Naive thymus-derived CD4-positive, alpha-beta T cell (primary cell): ENCODE data around the gene ARHGAP5. TPM values are rescaled to one million over a fixed set of nuclear protein-coding genes. Genes with fewer than 3 reads are reported as not detected.

Source experiments
- ATAC-seq: fragments of 150-1000 bp; cut with Tn5 transposase; 2 replicates; pipeline ENCODE4 v1.10.0; 2021; ENCODE audit warnings: mild to moderate bottlenecking, moderate library complexity
- CTCF ChIA-PET: fragments of 350-600 bp; sonication (Branson Sonifier 250); formaldehyde crosslinking; loops from one replicate; lab custom pipeline; 2021; ENCODE audit warnings: antibody characterized with exemption; lab: Charles Lee
- POLR2A ChIA-PET: fragments of 350-600 bp; sonication (Branson Sonifier 250); formaldehyde crosslinking; loops from one replicate; lab custom pipeline; 2021; ENCODE audit warnings: antibody characterized with exemption, inconsistent platforms; lab: Charles Lee
- DNase-seq, 9 donors: peaks; one replicate each; pipeline versions ENCODE4 v3.0.0 to v3.0.0-alpha.2; 2020 to 2022; ENCODE audit warnings: mixed read lengths in 1 of 9
- H3K27ac ChIP-seq: one replicate; pipeline ENCODE4 v1.7.0; 2013; ENCODE audit warnings: mild to moderate bottlenecking, low read depth, low read length, moderate library complexity
- H3K27me3 ChIP-seq, 2 donors: one replicate each; pipeline ENCODE4 v1.7.0; 2013; ENCODE audit warnings: low read length in 2 of 2, mild to moderate bottlenecking in 2 of 2, moderate library complexity in 2 of 2; ENCODE audit not compliant: control insufficient read depth in 2 of 2, insufficient read depth in 2 of 2
- H3K36me3 ChIP-seq, 3 experiments: 1 replicate in 2 of 3; 2 replicates in 1 of 3; pipeline ENCODE4 v1.7.0; 2013; ENCODE audit warnings: low read length in 3 of 3, mild to moderate bottlenecking in 3 of 3, moderate library complexity in 1 of 3; ENCODE audit not compliant: insufficient read depth in 3 of 3, control insufficient read depth in 2 of 3
- H3K4me1 ChIP-seq, 2 donors: one replicate each; pipeline ENCODE4 v1.7.0; 2013; ENCODE audit warnings: low read length in 2 of 2, mild to moderate bottlenecking in 2 of 2, moderate library complexity in 1 of 2; ENCODE audit not compliant: control insufficient read depth in 2 of 2, insufficient read depth in 2 of 2
- H3K4me3 ChIP-seq: 2 replicates; pipeline ENCODE4 v1.7.0; 2013; ENCODE audit warnings: mild to moderate bottlenecking, low read length
- H3K9me3 ChIP-seq, 3 experiments: 1 replicate in 2 of 3; 2 replicates in 1 of 3; pipeline ENCODE4 v1.7.0; 2013; ENCODE audit warnings: low read length in 3 of 3; ENCODE audit not compliant: control insufficient read depth in 2 of 3
- H3K27ac Mint-ChIP-seq, 9 donors: one replicate each; pipeline ENCODE4 v1.8.0; 2020 to 2022; ENCODE audit warnings: mixed read lengths in 9 of 9, mild to moderate bottlenecking in 8 of 9, moderate library complexity in 5 of 9, inconsistent platforms in 2 of 9
- H3K27me3 Mint-ChIP-seq, 5 donors: one replicate each; pipeline ENCODE4 v1.8.0; 2021 to 2022; ENCODE audit warnings: mixed read lengths in 5 of 5, mild to moderate bottlenecking in 1 of 5
- H3K36me3 Mint-ChIP-seq, 5 donors: one replicate each; pipeline ENCODE4 v1.8.0; 2020 to 2022; ENCODE audit warnings: mixed read lengths in 5 of 5, mild to moderate bottlenecking in 3 of 5, inconsistent platforms in 1 of 5
- H3K4me1 Mint-ChIP-seq, 7 donors: one replicate each; pipeline ENCODE4 v1.8.0; 2020 to 2022; ENCODE audit warnings: mixed read lengths in 7 of 7, mild to moderate bottlenecking in 3 of 7, inconsistent platforms in 1 of 7
- H3K4me3 Mint-ChIP-seq, 10 donors: one replicate each; pipeline ENCODE4 v1.8.0; 2020 to 2022; ENCODE audit warnings: mild to moderate bottlenecking in 10 of 10, mixed read lengths in 10 of 10, moderate library complexity in 6 of 10, inconsistent platforms in 2 of 10
- H3K9me3 Mint-ChIP-seq, 11 donors: one replicate each; pipeline ENCODE4 v1.8.0; 2020 to 2022; ENCODE audit warnings: mixed read lengths in 11 of 11, mild to moderate bottlenecking in 4 of 11, inconsistent platforms in 1 of 11, moderate library complexity in 1 of 11
- intact Hi-C, 2 donors: fragments of 100-400 bp; cut with micrococcal nuclease; formaldehyde crosslinking; loops; one replicate each; pipeline ENCODE4 v1.15.1; 2023
- polyA plus RNA-seq, 2 donors: library from polyadenylated mRNA; unstranded; fragments of 300-500 nt; fragmentation: Illumina TruSeq; gene quantifications; one replicate each; pipeline ENCODE4 v1.2.3, GENCODE V29; 2021
- total RNA-seq, 6 experiments: library from RNA in 5 of 6; stranded (reverse) in 5 of 6; gene quantifications; 1 replicate in 5 of 6; 2 replicates in 1 of 6; pipeline ENCODE4 v1.2.3 and lab custom pipeline; 2021 to 2026

The ARHGAP5 gene
- total and polyA plus RNA-seq, 7 experiments from 2014 or later, result 26.6 to 98.2 (median 51.4) TPM

GRCh38 chr14:32078023-32078857 is 1.1 kb downstream of the ARHGAP5 start:
- Mint-ChIP-seq H3K4me3 (peak overlapping the region; percentile 85 to 100 (median 99)), H3K9me3 (peaks cover 0 to 2% (median 0%) of the 10 kb centered on the region in 11 donors), H3K27me3 (peaks cover 0 to 21% (median 0%) of the 10 kb centered on the region in 5 donors), H3K36me3 (peaks cover 0 to 4% (median 0%) of the 10 kb centered on the region in 5 donors), H3K27ac (peak overlapping the region; percentile 89 to 97 (median 91)), H3K4me1 (peaks cover 31 to 64% (median 48%) of the 10 kb centered on the region in 7 donors)
- Histone ChIP-seq H3K27me3 (peaks cover 0 to 6% of the 10 kb centered on the region in 2 donors), H3K4me1 (peaks cover 0 to 4% of the 10 kb centered on the region in 2 donors), H3K36me3 (peaks cover 0 to 15% (median 0%) of the 10 kb centered on the region in 3 experiments), H3K4me3 (peak overlapping the region; percentile 90), H3K9me3 (no peaks in the 10 kb centered on the region), H3K27ac (peak overlapping the region; percentile 71)
- intact Hi-C loops, result loop anchor here (1.0 to 10.0 kb wide), 7 partner anchors 9 to 1523 kb away; partner anchors contain the start of genes DTD2 (in 1 of the 2), G2E3 (in 1 of the 2), NUBPL (in 1 of the 2) and SCFD1 (in 1 of the 2)
- ATAC-seq (no peak), DNase-seq (peak in 4 of 9 donors; percentile 26 to 40 (median 33))
- POLR2A ChIA-PET, result interaction anchor here (0.7 to 3.3 kb wide), 6 partner anchors 23 to 175 kb away, joined by 4 to 46 read pairs (median 6); partner anchors contain the start of genes RNU6-7 and RNU6-8
- CTCF ChIA-PET, result no interaction called here

DNA sequence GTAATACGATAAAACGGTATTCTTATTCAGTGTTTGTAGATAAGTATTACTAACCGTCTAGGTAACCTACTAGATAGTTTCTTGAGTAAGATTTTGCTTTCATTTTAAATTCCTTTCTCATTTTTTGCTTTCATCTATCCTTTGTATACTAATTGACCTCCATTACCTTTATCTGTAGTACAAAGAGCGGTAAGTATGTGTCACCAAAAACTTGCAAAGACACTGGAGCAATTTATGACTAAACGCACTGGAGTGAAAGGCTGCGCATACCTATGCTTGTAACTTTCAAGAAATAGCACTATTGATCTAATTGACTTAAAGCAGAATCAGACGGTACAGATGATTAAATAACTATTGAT is 1.7 kb downstream of the ARHGAP5 start:
- ChIA-PET POLR2A (interaction anchor here (3.3 kb wide), 1 partner anchor 134 kb away, joined by 22 read pairs; no protein-coding TSS in a partner anchor), CTCF (no interaction called here)
- intact Hi-C loops, result loop anchor here (1.0 to 10.0 kb wide), 7 partner anchors 8 to 1524 kb away; partner anchors contain the start of genes DTD2 (in 1 of the 2), G2E3 (in 1 of the 2), NUBPL (in 1 of the 2) and SCFD1 (in 1 of the 2)
- peak in 1 of 9 donors; percentile 28 for DNase-seq
- H3K4me1 ChIP-seq, result peaks cover 0 to 4% of the 10 kb centered on the region in 2 donors
- no peaks in the 10 kb centered on the region for H3K9me3 ChIP-seq
- Mint-ChIP-seq H3K27me3 (peaks cover 0 to 19% (median 0%) of the 10 kb centered on the region in 5 donors), H3K4me1 (peaks cover 31 to 66% (median 50%) of the 10 kb centered on the region in 7 donors), H3K36me3 (peaks cover 0 to 4% (median 0%) of the 10 kb centered on the region in 5 donors), H3K9me3 (peaks cover 0 to 2% (median 0%) of the 10 kb centered on the region in 11 donors), H3K27ac (peak overlapping the region in 7 of 9 donors; percentile 3 to 97 (median 91)), H3K4me3 (peak overlapping the region; percentile 67 to 100 (median 98))
- peaks cover 0 to 15% (median 0%) of the 10 kb centered on the region in 3 experiments for H3K36me3 ChIP-seq
- no peak for ATAC-seq
- peaks cover 0 to 6% of the 10 kb centered on the region in 2 donors for H3K27me3 ChIP-seq
- H3K27ac ChIP-seq, result no peak overlapping the region
- H3K4me3 ChIP-seq, result peak overlapping the region; percentile 90

GRCh38 chr14:32079264-32079663 is 2.2 kb downstream of the ARHGAP5 start:
- Mint-ChIP-seq H3K4me3 (peak overlapping the region; percentile 29 to 100 (median 98)), H3K27me3 (peaks cover 0 to 18% (median 0%) of the 10 kb centered on the region in 5 donors), H3K36me3 (peaks cover 0 to 4% (median 0%) of the 10 kb centered on the region in 5 donors), H3K9me3 (peaks cover 0 to 2% (median 0%) of the 10 kb centered on the region in 11 donors), H3K27ac (peak overlapping the region in 2 of 9 donors; percentile 2 to 91), H3K4me1 (peaks cover 31 to 66% (median 49%) of the 10 kb centered on the region in 7 donors)
- ChIA-PET CTCF (no interaction called here), POLR2A (no interaction called here)
- no peak overlapping the region for H3K27ac ChIP-seq
- no peak for DNase-seq
- peaks cover 0 to 4% of the 10 kb centered on the region in 2 donors for H3K4me1 ChIP-seq
- no peak for ATAC-seq
- peaks cover 0 to 6% of the 10 kb centered on the region in 2 donors for H3K27me3 ChIP-seq
- H3K36me3 ChIP-seq, result peaks cover 0 to 15% (median 0%) of the 10 kb centered on the region in 3 experiments
- intact Hi-C loops, result loop anchor here (1.0 to 10.0 kb wide), 7 partner anchors 8 to 1524 kb away; partner anchors contain the start of genes DTD2 (in 1 of the 2), G2E3 (in 1 of the 2), NUBPL (in 1 of the 2) and SCFD1 (in 1 of the 2)
- no peak overlapping the region for H3K4me3 ChIP-seq
- H3K9me3 ChIP-seq, result no peaks in the 10 kb centered on the region

DNA sequence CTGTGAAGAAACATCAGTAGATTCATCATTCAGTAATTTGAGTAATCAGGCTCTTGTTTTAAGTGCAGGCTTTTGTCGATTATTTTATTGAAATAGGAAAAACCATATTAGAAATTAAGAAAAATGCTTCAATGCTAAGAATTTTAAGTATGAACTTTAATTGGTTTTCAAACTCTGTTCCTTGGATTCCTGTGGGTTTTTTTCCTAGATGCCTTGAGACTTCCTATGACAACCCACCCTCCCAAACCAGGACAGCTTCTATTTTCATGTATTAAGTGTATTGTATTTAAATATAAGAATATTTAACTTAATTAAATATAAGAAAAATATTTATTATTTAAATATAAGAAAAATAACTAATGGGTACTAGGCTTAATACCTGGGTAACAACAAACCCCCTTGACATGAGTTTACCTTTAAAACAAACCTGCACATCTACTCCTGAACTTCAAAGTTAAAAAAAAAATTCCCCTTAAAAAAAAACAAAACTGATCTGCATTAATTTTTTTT is 3.0 kb downstream of the ARHGAP5 start:
- DNase-seq (no peak), ATAC-seq (no peak)
- POLR2A ChIA-PET, result no interaction called here
- Histone ChIP-seq H3K27me3 (peaks cover 0 to 6% of the 10 kb centered on the region in 2 donors), H3K4me3 (no peak overlapping the region), H3K27ac (no peak overlapping the region), H3K4me1 (peaks cover 0 to 4% of the 10 kb centered on the region in 2 donors), H3K9me3 (no peaks in the 10 kb centered on the region), H3K36me3 (peaks cover 0 to 15% (median 0%) of the 10 kb centered on the region in 3 experiments)
- no peak overlapping the region for H3K4me3 Mint-ChIP-seq
- peaks cover 0 to 12% (median 0%) of the 10 kb centered on the region in 5 donors for H3K27me3 Mint-ChIP-seq
- peaks cover 0 to 2% (median 0%) of the 10 kb centered on the region in 11 donors for H3K9me3 Mint-ChIP-seq
- peaks cover 0 to 8% (median 2%) of the 10 kb centered on the region in 5 donors for H3K36me3 Mint-ChIP-seq
- CTCF ChIA-PET, result no interaction called here
- intact Hi-C loops, result no loop called here
- peaks cover 37 to 72% (median 57%) of the 10 kb centered on the region in 7 donors for H3K4me1 Mint-ChIP-seq
- no peak overlapping the region for H3K27ac Mint-ChIP-seq

DNA sequence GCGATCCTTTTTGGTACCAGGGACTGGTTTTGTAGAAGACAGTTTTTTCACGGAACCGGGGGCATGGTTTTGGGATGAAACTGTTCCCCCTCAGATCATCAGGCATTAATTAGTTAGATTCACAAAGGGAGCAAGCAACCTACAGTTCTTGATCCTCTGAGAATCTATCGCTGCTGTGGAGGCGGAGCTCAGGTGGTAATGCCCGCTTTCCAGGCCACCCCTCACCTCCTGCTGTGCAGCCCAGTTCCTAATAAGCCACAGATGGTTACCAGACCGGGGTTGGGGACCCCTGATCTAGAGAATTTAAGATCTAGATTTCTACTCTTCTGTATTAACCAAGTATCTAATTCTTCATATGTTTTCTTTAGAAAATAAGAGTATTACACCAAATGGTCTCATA is 4.8 kb downstream of the ARHGAP5 start:
- H3K4me3 ChIP-seq, result no peak overlapping the region
- Mint-ChIP-seq H3K4me1 (peaks cover 37 to 75% (median 60%) of the 10 kb centered on the region in 7 donors), H3K27ac (no peak overlapping the region), H3K27me3 (no peaks in the 10 kb centered on the region), H3K4me3 (no peak overlapping the region), H3K36me3 (peaks cover 0 to 8% (median 0%) of the 10 kb centered on the region in 5 donors), H3K9me3 (no peaks in the 10 kb centered on the region)
- H3K27me3 ChIP-seq, result peaks cover 0 to 6% of the 10 kb centered on the region in 2 donors
- no peak overlapping the region for H3K27ac ChIP-seq
- H3K4me1 ChIP-seq, result peaks cover 4% of the 10 kb centered on the region in 2 donors
- peaks cover 0 to 10% (median 0%) of the 10 kb centered on the region in 3 experiments for H3K36me3 ChIP-seq
- ATAC-seq (no peak), DNase-seq (no peak)
- ChIA-PET POLR2A (no interaction called here), CTCF (no interaction called here)
- H3K9me3 ChIP-seq, result no peaks in the 10 kb centered on the region
- intact Hi-C loops, result no loop called here

GRCh38 chr14:32083315-32083624 is 6.2 kb downstream of the ARHGAP5 start:
- H3K27me3 Mint-ChIP-seq, result no peaks in the 10 kb centered on the region
- peaks cover 33 to 81% (median 58%) of the 10 kb centered on the region in 7 donors for H3K4me1 Mint-ChIP-seq

More at GRCh38 chr14:32083315-32083624, 6.2 kb downstream of the ARHGAP5 start:
- DNase-seq (no peak), ATAC-seq (no peak)
- peaks cover 3 to 4% of the 10 kb centered on the region in 2 donors for H3K4me1 ChIP-seq
- no peak overlapping the region for H3K27ac ChIP-seq
- H3K4me3 ChIP-seq, result no peak overlapping the region
- H3K36me3 Mint-ChIP-seq, result peaks cover 0 to 8% (median 0%) of the 10 kb centered on the region in 5 donors
- peak overlapping the region in 1 of 9 donors; percentile 9 for H3K27ac Mint-ChIP-seq
- H3K36me3 ChIP-seq, result no peaks in the 10 kb centered on the region
- POLR2A ChIA-PET, result no interaction called here
- intact Hi-C loops, result no loop called here
- H3K9me3 Mint-ChIP-seq, result no peaks in the 10 kb centered on the region
- H3K4me3 Mint-ChIP-seq, result no peak overlapping the region
- H3K9me3 ChIP-seq, result no peaks in the 10 kb centered on the region
- CTCF ChIA-PET, result no interaction called here
- peaks cover 0 to under 1% of the 10 kb centered on the region in 2 donors for H3K27me3 ChIP-seq
